Spinal cord (tissue), 10 donors: ENCODE measurements around the gene STK11IP. TPM values are rescaled to one million over a fixed set of nuclear protein-coding genes. Genes with fewer than 3 reads are reported as not detected.
A peak's percentile ranks its signal among the peaks of the same experiment; 100 is the strongest.

Experiments
- DNase-seq, 6 donors: peaks; one replicate each; pipeline versions ENCODE4 v3.0.0 to v3.0.0-alpha.2; 2013 to 2015; ENCODE audit warnings: low spot score in 6 of 6, low read depth in 4 of 6
- H3K27ac ChIP-seq: one replicate; pipeline ENCODE4 v1.5.1; 2013; ENCODE audit warnings: low read depth, low read length, control low read depth
- H3K27me3 ChIP-seq: one replicate; pipeline ENCODE4 v1.6.1; 2013; ENCODE audit warnings: low read length; ENCODE audit not compliant: control insufficient read depth, insufficient read depth
- H3K36me3 ChIP-seq: one replicate; pipeline ENCODE4 v1.6.1; 2013; ENCODE audit warnings: low read length; ENCODE audit not compliant: control insufficient read depth, insufficient read depth
- H3K4me1 ChIP-seq: one replicate; pipeline ENCODE4 v1.6.1; 2013; ENCODE audit warnings: low read length; ENCODE audit not compliant: control insufficient read depth, insufficient read depth
- H3K4me3 ChIP-seq: one replicate; pipeline ENCODE4 v1.5.1; 2013; ENCODE audit warnings: low read depth, low read length, control low read depth
- H3K9me3 ChIP-seq: one replicate; pipeline ENCODE4 v1.6.1; 2013; ENCODE audit warnings: low read length; ENCODE audit not compliant: control insufficient read depth, insufficient read depth
- WGBS: methylation state at CpG from one replicate; pipeline ENCODE4 v1.1.5; 2013; ENCODE audit warnings: missing lambda C conversion rate; ENCODE audit not compliant: insufficient coverage; 5-methylcytosine and 5-hydroxymethylcytosine counted together
- polyA plus RNA-seq, 2 donors: library from polyadenylated mRNA; unstranded; fragments of 120-200 nt; gene quantifications; one replicate each; pipeline ENCODE4 v1.2.1, GENCODE V29; 2013; ENCODE audit not compliant: insufficient read length in 2 of 2
- total RNA-seq, 2 donors: library from RNA; depleted of rRNA in 1 of 2; stranded (reverse); fragments of 120-200 nt in 1 of 2; fragments of >200 nt in 1 of 2; gene quantifications; one replicate each; pipeline versions ENCODE4 v1.2.3 to v1.2.4, GENCODE V29; 2013 to 2014
- donor health status: healthy.

Gene STK11IP
- total and polyA plus RNA-seq, 4 donors = 23.4 to 53.9 (median 35.2) TPM

DNA sequence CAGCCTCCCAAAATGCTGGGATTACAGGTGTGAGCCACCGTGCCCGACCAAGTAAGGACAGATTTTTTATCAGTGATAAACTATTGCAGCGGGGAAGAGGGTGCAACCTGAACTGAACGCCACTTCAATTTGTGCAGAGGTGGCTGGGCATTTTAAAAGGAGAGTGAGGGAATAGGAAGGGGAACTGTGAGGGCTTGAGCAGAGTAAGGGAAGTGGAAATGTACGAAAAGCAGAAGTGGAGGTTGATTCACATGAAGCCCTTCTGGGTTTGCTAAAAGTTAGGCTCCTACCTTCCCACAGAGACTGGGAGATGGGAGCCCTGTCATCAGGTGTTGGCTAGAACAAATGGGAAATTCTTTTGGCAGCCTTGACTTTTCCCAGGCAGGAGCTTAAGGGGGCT, 6.1 kb downstream of the STK11IP start:
- peaks cover 21% of the 10 kb centered on the region for H3K4me1 ChIP-seq
- DNase-seq = no peak
- H3K27ac ChIP-seq = no peak overlapping the region
- no peaks in the 10 kb centered on the region for H3K27me3 ChIP-seq
- peaks cover 73% of the 10 kb centered on the region for H3K36me3 ChIP-seq
- no peak overlapping the region for H3K4me3 ChIP-seq
- H3K9me3 ChIP-seq = no peaks in the 10 kb centered on the region
- WGBS = 96% methylated on average over 5 of the region's 5 CpGs

DNA sequence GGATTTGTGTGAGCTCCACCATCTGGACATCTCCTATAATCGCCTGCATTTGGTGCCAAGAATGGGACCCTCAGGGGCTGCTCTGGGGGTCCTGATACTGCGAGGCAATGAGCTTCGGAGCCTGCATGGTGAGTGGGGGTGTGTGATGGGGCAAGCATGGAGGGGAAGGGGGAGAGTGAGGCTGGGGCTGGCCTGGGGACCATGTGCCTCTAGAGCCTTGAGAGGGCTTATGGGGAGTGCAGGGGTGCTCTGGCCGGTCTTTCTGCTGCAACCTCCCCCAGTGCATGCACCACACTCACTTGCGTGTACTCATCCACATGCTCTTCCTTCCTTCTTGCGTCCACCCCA, 7.9 kb downstream of the STK11IP start:
- 94% methylated on average over 6 of the region's 6 CpGs for WGBS
- H3K36me3 ChIP-seq = peaks cover 79% of the 10 kb centered on the region
- H3K27me3 ChIP-seq = no peaks in the 10 kb centered on the region
- H3K9me3 ChIP-seq = no peaks in the 10 kb centered on the region
- H3K27ac ChIP-seq = peak overlapping the region; percentile 65
- no peak for DNase-seq
- H3K4me3 ChIP-seq = no peak overlapping the region
- H3K4me1 ChIP-seq = peaks cover 29% of the 10 kb centered on the region

- H3K36me3 ChIP-seq = peaks cover 78% of the 10 kb centered on the region
- no peak overlapping the region for H3K27ac ChIP-seq
These were observed 10.3 kb downstream of the STK11IP start for GRCh38 chr2:219607931-219608330.

GRCh38 chr2:219608399-219608964, 10.8 kb downstream of the STK11IP start:
- Histone ChIP-seq H3K4me3 (no peak overlapping the region), H3K9me3 (no peaks in the 10 kb centered on the region), H3K4me1 (peaks cover 29% of the 10 kb centered on the region), H3K27ac (no peak overlapping the region), H3K36me3 (peaks cover 75% of the 10 kb centered on the region), H3K27me3 (no peaks in the 10 kb centered on the region)
- WGBS = 86% methylated on average over 13 of the region's 15 CpGs
- DNase-seq = no peak

More at GRCh38 chr2:219607931-219608330, 10.3 kb downstream of the STK11IP start:
- no peaks in the 10 kb centered on the region for H3K27me3 ChIP-seq
- DNase-seq = no peak
- H3K4me1 ChIP-seq = peaks cover 29% of the 10 kb centered on the region
- H3K4me3 ChIP-seq = no peak overlapping the region
- 98% methylated on average over 13 of the region's 15 CpGs for WGBS
- no peaks in the 10 kb centered on the region for H3K9me3 ChIP-seq

GRCh38 chr2:219609149-219609750, 11.6 kb downstream of the STK11IP start:
- no peak for DNase-seq
- H3K9me3 ChIP-seq = no peaks in the 10 kb centered on the region
- H3K36me3 ChIP-seq = peaks cover 77% of the 10 kb centered on the region
- H3K4me1 ChIP-seq = peaks cover 29% of the 10 kb centered on the region
- no peak overlapping the region for H3K4me3 ChIP-seq
- 81% methylated on average over 12 of the region's 13 CpGs for WGBS
- H3K27ac ChIP-seq = peak overlapping the region; percentile 27
- no peaks in the 10 kb centered on the region for H3K27me3 ChIP-seq

- no peak for DNase-seq
- peaks cover 80% of the 10 kb centered on the region for H3K36me3 ChIP-seq
- H3K9me3 ChIP-seq = no peaks in the 10 kb centered on the region
- WGBS = 96% methylated on average over 7 of the region's 9 CpGs
- H3K27ac ChIP-seq = no peak overlapping the region
- no peaks in the 10 kb centered on the region for H3K27me3 ChIP-seq
- H3K4me1 ChIP-seq = peaks cover 20% of the 10 kb centered on the region
- H3K4me3 ChIP-seq = no peak overlapping the region
These were observed 13.6 kb downstream of the STK11IP start for GRCh38 chr2:219611306-219611705.

GRCh38 chr2:219611866-219612576, 14.4 kb downstream of the STK11IP start:
- Histone ChIP-seq H3K27me3 (no peaks in the 10 kb centered on the region), H3K27ac (no peak overlapping the region), H3K9me3 (no peaks in the 10 kb centered on the region), H3K36me3 (peaks cover 80% of the 10 kb centered on the region), H3K4me3 (no peak overlapping the region), H3K4me1 (peaks cover 17% of the 10 kb centered on the region)
- WGBS = 80% methylated on average over 12 of the region's 12 CpGs
- no peak for DNase-seq

DNA sequence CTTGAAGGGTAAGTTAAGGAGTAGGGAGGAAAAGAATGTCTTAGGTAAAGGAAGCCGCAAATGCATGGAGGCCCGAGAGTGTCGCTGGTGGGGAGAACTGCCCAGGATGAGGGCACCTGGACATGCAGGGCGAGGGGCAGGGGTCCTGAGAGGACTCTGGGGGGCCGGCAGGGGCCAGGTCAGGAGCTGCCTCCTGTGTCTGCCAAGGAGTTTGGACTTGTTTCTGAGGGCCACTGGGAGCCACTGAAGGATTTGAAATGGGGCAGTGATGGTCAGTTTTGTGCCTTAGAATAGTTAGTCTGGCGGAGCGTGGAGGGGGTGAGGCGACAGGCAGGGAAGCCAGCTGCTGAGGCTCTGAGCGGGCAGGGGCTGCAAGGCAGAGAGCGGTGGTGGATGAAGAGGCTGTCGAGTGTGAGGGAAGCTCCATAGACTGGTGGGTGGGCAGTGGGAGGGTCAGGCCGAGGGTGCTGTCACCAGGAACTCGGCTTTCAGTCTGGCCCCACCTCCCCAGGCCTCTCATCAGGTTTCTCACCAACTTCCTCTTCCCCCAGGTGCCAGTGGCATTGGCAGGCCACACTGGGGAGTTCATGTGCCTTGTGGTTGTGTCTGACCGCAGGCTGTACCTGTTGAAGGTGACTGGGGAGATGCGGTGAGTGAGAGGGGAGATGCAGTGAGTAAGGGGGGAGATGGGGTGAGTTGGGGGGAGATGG, 15.1 kb downstream of the STK11IP start:
- peaks cover 73% of the 10 kb centered on the region for H3K36me3 ChIP-seq
- no peak overlapping the region for H3K4me3 ChIP-seq
- H3K27ac ChIP-seq = no peak overlapping the region
- H3K9me3 ChIP-seq = no peaks in the 10 kb centered on the region
- H3K27me3 ChIP-seq = no peaks in the 10 kb centered on the region
- 86% methylated on average over 9 of the region's 15 CpGs for WGBS
- no peak for DNase-seq
- H3K4me1 ChIP-seq = peaks cover 17% of the 10 kb centered on the region

DNA sequence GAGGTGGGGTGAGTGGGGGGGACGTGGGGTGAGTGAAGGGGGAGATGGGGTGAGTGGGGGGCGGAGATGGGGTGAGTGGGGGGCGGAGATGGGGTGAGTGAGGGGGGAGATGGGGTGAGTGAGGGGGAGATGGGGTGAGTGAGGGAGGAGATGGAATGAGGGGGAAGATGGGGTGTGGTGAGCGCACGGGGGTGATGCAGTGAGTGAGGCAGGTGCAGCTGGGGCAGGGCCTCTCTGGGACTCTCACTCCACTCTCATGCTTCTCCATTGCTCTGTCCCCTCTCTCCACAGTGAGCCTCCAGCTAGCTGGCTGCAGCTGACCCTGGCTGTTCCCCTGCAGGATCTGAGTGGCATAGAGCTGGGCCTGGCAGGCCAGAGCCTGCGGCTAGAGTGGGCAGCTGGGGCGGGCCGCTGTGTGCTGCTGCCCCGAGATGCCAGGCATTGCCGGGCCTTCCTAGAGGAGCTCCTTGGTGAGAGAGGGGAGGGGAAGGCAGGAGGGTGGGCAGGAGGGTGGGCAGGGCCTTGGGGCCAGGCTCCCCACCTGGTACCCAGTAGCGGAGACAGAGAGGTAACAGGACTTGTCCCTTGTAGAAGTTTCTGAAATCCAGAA, 15.9 kb downstream of the STK11IP start:
- Histone ChIP-seq H3K36me3 (peaks cover 64% of the 10 kb centered on the region), H3K4me3 (no peak overlapping the region), H3K9me3 (no peaks in the 10 kb centered on the region), H3K27me3 (no peaks in the 10 kb centered on the region), H3K4me1 (peaks cover 9% of the 10 kb centered on the region), H3K27ac (no peak overlapping the region)
- WGBS = 99% methylated on average over 8 of the region's 11 CpGs
- DNase-seq = no peak
